ENCODE results near the gene MARF1.
"Not testable (repeated sequence)": the region's sequence is repeated elsewhere in the genome, so short reads cannot be mapped to it uniquely, and the experiment has no call there.

Gene MARF1, protein sequence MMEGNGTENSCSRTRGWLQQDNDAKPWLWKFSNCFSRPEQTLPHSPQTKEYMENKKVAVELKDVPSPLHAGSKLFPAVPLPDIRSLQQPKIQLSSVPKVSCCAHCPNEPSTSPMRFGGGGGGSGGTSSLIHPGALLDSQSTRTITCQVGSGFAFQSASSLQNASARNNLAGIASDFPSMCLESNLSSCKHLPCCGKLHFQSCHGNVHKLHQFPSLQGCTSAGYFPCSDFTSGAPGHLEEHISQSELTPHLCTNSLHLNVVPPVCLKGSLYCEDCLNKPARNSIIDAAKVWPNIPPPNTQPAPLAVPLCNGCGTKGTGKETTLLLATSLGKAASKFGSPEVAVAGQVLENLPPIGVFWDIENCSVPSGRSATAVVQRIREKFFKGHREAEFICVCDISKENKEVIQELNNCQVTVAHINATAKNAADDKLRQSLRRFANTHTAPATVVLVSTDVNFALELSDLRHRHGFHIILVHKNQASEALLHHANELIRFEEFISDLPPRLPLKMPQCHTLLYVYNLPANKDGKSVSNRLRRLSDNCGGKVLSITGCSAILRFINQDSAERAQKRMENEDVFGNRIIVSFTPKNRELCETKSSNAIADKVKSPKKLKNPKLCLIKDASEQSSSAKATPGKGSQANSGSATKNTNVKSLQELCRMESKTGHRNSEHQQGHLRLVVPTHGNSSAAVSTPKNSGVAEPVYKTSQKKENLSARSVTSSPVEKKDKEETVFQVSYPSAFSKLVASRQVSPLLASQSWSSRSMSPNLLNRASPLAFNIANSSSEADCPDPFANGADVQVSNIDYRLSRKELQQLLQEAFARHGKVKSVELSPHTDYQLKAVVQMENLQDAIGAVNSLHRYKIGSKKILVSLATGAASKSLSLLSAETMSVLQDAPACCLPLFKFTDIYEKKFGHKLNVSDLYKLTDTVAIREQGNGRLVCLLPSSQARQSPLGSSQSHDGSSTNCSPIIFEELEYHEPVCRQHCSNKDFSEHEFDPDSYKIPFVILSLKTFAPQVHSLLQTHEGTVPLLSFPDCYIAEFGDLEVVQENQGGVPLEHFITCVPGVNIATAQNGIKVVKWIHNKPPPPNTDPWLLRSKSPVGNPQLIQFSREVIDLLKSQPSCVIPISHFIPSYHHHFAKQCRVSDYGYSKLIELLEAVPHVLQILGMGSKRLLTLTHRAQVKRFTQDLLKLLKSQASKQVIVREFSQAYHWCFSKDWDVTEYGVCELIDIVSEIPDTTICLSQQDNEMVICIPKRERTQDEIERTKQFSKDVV (N-terminal part only)

DNA sequence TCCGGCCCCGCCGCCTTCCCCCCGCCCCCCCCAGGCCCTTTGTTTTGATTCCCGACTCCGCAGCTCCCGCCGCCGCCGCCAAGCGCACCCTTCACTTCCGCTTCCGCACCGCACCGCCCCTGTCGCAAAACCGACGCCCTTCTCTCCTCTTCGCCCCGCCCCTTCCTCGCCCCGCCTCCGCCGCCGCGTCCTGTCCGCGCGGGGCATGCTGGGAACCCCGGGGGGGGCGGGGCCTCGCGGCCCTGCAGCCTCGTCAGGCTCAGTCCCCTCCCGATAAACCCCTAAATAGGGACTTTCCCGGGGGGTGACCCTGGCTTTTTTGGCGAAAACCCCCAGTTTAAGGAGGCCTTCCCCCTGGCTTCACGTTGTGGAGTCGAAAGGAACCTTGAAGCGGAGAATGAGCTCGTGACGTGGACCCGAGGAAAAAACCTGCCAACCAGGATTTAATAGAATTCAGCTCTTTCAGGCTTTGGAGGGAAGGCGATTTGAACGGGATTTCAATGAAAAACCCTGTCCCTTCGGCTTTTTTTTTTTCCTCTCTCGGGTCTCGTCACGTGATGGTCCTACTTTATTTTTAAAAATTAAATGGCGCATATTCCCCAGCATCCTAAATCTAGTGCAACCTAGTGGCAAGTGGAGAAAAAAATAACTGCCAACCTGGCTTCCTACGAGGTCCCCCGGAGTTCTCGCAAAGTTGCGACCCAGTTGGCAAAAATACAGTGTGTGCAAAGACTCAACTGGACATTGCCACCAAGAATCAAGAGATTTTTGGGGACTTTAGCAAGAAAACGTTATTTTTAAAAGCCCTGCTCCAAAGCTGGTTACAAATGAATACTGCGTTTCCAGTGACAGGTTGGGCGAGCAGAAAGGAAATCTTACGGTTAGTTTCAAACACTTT lies at the start of gene MARF1:
Gene MARF1, minus strand, starts transcription at position 107 of the 898 bp plus-strand sequence. CDS start 3,921 bp downstream, outside the sequence.
- peak; percentile 74 for DNase-seq (ENCODE audit: low read depth, low spot score)

DNA sequence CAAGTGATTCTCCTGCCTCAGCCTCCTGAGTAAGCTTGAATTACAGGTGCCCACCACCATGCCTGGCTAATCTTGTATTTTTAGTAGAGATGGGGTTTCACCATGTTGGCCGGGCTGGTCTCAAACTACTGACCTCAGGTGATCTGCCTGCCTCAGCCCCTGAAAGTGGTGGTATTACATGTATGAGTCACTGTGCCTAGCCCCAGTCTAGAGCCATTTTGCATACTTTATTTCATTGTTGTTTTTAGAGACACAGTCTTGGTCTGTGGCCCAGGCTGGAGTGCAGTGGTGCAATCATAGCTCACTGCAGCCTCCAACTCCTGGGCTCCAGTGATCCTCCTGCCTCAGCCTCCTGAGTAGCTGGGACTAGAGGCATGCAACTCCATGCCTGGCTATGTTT lies 49.6 kb upstream of the MARF1 start:
- DNase-seq (ENCODE audit: low read depth, low spot score), result not testable (repeated sequence)

DNA sequence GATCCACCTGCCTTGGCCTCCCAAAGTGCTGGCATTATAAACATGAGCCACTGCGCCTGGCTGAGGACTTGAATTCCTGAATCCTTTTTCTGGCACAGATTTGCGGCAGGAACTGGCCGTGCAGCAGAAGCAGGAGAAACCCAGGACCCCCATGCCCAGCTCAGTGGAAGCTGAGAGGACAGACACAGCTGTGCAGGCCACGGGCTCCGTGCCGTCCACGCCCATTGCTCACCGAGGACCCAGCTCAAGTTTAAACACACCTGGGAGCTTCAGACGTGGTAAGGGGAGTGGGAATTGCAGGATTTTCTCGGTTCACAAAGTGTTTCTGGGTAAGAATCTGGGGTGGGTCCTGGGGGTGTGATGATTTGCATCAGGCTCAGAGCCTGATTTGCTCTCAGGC lies 48.1 kb upstream of the MARF1 start:
- no peak for DNase-seq (ENCODE audit: low read depth, low spot score)

DNA sequence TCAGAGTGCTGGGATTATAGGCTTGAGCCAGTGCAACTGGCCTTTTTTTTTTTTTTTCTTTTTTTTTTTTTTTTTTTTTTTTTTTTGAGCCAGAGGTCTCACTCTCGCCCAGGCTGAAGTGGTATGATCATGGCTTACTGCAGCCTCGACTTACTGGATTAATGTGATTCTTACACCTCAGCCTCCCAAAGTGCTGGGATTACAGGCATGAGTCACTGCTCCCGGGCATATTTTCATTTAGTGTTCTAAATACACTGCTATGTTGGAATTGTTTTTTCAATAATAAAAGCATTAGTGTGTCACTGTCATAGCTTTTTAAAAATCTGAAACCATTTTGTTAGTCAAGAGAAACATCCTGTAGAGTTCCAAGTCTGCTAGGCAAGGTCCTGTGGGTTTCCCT lies 47.3 kb upstream of the MARF1 start:
- no peak for DNase-seq (ENCODE audit: low read depth, low spot score)

DNA sequence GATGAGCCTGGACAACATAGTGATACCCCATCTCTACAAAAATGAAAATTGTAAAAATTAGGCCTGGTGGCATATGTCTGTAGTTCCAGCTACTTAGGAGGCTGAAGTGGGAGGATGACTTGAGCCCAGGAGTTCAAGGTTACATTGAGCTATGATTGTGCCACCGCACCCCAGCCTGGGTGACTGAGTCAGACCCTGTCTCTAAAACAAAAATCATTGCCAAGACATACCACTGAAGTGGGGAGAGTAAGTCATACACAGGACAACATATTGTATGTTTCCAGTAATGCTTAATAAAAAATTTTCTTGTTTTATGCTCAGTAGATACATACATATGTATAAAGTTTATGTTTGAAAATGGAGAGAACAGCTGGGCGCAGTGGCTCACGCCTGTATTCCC lies 46.3 kb upstream of the MARF1 start:
- DNase-seq (ENCODE audit: low read depth, low spot score), result no peak

DNA sequence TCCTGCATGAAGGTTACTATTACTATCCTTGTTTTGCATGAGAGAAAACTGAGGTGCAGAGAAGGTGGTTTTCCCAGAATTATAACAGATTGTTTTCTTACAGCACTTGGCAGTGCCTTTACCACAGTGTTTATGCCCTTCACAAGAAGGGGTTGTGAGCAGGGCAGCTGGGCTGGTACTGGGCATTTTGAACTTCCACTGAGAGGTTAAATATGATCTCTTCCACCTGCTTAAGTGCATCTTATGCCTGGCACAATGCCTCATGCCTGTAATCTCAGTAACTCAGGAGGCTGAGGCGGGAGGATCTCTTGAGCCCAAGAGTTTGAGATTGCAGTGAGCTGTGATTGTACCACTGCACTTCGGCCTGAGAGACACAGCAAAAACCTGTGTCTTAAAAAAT lies 43.3 kb upstream of the MARF1 start:
- no peak for DNase-seq (ENCODE audit: low read depth, low spot score)

DNA sequence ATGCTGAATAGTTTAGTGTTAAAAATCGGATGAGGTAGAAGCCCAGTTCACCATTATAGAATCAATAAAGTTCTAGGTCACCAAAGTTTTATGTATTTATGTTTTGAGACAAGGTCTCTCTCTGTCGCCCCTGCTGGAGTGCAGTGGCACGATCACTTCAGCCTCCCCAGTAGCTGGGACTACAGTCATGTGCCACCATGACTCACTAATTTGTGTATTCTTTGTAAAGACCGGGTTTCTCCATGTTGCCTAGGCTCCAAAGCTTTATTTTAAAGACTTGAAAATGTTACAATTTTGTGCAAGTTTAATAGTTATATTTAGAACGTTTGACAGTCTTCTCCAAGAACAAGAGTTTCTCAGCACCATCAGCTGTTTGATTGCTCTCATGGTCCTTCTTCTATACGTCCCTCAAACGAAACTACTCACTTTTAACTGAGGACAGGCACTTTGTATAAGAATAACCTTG lies 39.2 kb upstream of the MARF1 start:
- peak; percentile 40 for DNase-seq (ENCODE audit: low read depth, low spot score)

DNA sequence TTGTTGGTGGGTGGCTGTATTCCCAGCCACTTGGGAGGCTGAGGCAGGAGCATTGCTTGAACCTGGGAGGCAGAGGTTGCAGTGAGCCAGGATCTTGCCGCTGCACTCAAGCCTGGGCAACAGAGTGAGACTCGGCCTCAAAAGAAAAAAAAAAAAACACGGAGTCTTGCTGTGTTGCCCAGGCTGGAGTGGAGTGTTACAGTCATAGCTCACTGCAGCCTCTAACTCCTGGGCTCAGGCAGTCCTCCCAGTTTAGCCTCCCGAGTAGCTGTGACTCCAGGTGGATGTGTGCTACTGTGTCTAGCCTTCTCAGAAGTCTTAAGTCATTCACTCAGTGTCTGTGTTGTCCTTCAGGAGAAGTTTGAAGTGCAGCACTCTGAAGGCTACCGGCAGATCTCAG lies 34.5 kb upstream of the MARF1 start:
- no peak for DNase-seq (ENCODE audit: low read depth, low spot score)

DNA sequence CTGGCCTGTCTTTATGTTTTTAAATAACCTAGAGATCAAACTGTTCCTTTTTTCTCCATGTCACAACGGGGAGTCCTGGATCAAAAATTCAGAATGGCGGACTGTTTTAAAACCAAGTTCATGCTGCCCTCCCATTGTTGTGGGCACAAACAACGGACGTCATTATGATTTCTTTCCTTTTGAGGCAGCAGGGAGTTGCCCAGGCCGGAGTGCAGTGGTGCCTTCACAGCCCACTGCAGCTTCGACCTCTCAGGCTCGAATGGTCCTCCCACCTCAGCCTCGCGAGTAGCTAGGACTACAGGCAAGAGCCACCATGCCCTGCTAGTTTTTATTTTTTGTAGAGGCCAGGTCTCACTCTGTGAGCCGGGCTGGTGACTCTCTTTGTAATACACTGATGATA lies 33.6 kb upstream of the MARF1 start:
- no peak for DNase-seq (ENCODE audit: low read depth, low spot score)

DNA sequence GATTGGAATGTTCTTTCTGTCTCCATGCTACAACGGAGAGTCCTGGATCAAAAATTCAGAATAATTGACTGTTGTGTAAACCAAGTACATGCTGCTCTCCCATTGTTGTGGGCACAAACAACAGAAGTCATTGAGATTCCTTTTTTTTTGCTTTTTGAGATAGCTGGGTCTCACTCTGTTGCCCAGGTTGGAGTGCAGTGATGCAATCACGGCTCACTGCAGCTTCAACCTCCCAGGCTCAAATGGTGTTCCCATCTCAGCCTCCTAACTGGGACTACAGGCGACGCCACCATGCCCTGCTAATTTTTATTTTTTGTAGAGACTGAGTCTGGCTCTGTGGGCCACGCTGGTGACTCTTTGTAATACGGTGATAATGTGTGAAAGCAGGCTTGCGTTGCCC lies 31.6 kb upstream of the MARF1 start:
- DNase-seq (ENCODE audit: low read depth, low spot score), result no peak

DNA sequence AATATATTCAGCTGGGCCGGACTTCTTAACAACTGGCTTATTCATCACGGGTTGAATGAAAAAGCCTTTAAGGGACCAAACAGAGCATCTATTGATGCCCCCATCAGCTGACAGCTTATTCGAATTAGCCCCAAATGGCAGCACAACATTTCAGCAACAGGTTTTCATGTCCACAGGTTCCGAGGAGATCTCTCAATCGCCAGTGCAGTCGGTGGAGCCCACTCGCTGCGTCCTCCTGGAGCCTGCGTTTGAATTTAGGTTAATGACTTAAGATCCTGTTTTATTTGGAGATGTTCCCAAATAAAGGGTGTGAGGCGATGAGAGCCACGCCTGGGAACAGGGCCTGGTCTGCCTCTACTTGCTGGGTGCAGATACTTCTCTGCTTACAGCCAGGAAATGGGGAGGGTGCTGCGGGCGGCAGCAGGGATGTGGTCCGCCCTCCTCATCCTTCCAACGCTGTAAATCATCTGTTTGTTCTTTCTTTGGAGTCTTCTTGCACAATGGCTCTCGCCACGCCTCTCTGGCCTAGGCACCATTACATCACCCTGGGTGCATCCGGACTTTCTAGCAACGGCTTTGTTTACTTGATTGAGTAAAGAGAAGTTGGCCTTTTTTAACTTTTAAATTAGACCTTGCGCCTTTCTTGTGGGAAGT lies 29.7 kb upstream of the MARF1 start:
- peak; percentile 75 for DNase-seq (ENCODE audit: low read depth, low spot score)

DNA sequence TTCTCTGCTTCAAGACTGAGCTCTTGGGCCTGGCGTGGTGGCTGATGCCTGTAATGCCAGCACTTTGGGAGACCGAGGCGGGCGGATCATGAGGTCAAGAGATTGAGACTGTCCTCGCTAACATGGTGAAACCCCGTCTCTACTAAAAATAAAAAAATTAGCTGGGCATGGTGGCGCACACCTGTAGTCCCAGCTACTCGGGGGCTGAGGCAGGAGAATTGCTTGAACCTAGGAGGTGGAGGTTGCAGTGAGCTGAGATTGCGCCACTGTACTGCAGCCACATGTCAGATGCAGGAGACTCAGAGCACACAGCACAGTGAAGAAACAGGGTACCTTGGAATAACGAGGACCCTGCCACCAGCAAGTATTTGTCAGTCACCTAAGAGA lies 29.2 kb upstream of the MARF1 start:
- not testable (repeated sequence) for DNase-seq (ENCODE audit: low read depth, low spot score)

DNA sequence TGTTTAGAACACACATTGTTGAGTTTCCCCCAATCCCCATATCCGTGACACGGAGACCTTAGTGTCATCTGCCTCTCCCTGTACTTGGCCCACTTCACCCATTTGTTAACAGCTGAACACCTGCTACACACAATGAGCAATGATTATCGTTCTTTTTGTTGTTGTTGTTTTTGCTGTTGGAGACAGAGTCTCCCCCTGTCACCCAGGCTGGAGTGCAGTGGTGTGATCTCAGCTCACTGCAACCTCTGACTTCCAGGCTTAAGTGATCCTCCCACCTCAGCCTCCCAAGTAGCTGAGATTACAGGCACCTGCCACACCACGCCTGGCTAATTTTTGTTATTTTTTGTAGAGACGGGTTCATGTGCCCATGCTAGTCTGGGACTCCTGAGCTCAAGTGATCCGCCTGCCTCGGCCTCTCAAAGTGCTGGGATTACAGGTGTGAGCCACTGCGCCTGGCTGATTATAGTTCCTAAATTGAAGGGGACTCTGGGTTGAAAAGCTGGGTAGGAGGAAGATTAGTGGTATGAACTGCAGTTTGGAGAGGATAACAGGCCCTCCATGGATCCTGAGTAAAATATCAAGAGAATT lies 28.7 kb upstream of the MARF1 start:
- DNase-seq (ENCODE audit: low read depth, low spot score), result no peak

DNA sequence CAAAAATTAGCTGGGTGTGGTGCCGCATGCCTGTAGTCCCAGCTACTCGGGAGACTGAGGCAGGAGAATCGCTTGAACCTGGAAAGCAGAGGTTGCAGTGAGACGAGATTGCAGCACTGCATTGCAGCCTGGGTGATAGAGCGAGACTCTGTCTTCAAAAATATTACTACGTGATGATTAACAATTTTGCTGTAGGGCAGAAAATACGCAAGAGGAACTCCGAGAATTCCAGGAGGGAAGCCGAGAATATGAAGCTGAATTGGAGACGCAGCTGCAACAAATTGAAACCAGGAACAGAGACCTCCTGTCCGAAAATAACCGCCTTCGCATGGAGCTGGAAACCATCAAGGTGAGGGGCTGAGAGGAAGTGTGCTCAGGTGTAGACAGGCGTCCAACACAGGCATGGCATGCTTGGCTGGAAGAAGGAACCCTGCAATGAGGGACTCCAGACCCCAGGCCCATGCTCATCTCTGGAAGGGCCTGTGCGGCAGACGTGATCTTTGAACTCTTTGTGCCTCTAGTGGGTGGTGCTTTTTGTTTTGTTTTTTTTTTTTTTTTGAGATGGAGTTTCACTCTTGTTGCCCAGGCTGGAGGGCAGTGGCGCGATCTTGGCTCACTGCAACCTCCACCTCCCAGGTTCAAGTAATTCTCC lies 24.3 kb upstream of the MARF1 start:
- no peak for DNase-seq (ENCODE audit: low read depth, low spot score)

DNA sequence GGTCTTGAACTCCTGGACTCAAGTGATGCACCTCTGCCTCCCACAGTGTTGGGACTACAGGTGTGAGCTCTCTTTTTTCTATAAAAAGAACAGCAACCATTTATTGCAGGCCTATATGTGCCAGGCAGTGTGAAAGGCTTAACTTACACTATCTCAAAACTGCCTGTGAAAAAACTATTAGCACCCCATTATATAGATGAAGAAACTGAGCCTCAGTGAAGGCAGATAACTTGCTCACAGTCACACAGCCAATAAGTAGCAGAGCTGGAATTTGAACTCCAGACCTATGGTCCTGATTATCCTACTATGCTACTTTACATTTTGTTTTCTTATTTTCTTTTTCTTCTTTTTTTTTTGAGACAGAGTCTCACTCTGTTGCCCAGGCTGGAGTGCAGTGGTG lies 22.2 kb upstream of the MARF1 start:
- no peak for DNase-seq (ENCODE audit: low read depth, low spot score)

DNA sequence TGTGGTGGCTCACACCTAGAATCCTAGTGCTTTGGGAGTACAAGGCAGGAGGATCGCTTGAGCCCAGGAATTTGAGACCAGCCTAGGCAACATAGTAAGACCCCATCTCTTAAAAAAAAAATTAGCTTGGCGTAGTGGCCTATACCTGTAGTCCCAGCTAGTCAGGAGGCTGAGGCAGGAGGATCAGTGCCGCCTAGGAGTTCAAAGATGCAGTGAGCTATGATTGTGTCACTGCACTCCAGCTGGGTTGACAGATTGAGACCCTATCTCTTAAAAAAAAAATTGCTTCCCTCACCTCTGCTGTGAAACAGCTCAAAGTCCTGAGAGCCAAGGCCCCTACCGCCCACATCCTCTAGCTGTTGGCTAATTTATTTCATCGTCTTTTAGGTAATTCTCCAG lies 17.2 kb upstream of the MARF1 start:
- DNase-seq (ENCODE audit: low read depth, low spot score), result no peak

DNA sequence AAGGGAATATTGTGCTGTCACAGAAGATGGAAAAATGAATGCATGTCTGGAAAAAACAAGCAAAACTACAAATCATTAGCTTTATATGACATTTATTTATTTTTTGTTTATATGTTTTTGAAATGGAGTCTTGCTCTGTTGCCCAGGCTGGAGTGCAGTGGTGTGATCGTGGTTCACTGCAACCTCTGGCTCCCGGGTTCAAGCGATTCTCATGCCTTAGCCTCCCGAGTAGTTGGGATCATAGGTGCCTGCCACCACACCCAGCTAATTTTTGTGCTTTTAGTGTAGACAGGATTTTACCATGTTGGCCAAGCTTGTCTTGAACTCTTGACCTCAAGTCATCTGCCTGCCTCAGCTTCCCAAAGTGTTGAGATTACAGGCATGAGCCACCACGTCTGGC lies 15.6 kb upstream of the MARF1 start:
- DNase-seq (ENCODE audit: low read depth, low spot score), result no peak

DNA sequence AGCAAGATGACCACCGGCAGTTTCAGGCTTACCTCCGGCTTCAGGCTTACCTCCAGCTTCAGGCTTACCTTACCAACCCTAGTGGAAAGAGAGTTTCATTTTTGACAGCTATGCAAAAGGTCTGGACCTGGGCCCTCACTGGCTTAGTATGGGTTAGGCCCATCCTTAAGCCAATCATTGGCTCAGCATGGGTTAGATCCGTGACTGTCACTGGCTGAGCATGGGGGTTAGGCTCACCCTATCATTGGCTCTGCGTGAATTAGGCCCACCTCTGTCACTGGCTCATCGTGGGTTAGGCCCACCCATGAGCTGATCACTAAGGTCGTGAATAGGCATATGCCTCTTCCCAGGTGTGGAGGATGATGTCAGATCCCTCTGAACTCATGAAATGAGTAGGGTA lies 15.2 kb upstream of the MARF1 start:
- DNase-seq (ENCODE audit: low read depth, low spot score), result no peak

DNA sequence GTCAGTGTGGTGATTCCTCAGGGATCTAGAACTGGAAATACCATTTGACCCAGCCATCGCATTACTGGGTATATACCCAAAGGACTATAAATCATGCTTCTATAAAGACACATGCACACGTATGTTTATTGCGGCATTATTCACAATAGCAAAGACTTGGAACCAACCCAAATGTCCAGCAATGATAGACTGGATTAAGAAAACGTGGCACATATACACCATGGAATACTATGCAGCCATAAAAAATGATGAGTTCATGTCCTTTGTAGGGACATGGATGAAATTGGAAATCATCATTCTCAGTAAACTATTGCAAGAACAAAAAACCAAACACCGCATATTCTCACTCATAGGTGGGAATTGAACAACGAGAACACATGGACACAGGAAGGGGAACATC lies 12.6 kb upstream of the MARF1 start:
- not testable (repeated sequence) for DNase-seq (ENCODE audit: low read depth, low spot score)
